Lower leg skin (tissue), 4 donors: Measurements from ENCODE around the gene ACSM4. TPM values are rescaled to one million over a fixed set of nuclear protein-coding genes. Genes with fewer than 3 reads are reported as not detected.
"Not testable (repeated sequence)": the region's sequence is repeated elsewhere in the genome, so short reads cannot be mapped to it uniquely, and the experiment has no call there.

ENCODE experiments used
- DNase-seq, 2 donors: peaks; one replicate each; pipeline ENCODE4 v3.0.0-alpha.2; 2019; ENCODE audit warnings: low spot score in 2 of 2
- H3K4me3 ChIP-seq: fragments of 200-600 bp; sonication (generic); 2 replicates; pipeline ENCODE4 v1.5.1; 2017; ENCODE audit warnings: mild to moderate bottlenecking, low read depth; ENCODE audit not compliant: poor library complexity, severe bottlenecking
- CTCF ChIP-seq, 3 donors: fragments of 450-650 bp; IDR thresholded peaks; one replicate each; pipeline ENCODE4 v1.5.1; 2016; ENCODE audit warnings: antibody characterized with exemption in 3 of 3, mild to moderate bottlenecking in 3 of 3, moderate library complexity in 2 of 3
- POLR2A ChIP-seq, 2 donors: fragments of 450-650 bp; IDR thresholded peaks; one replicate each; pipeline ENCODE4 v1.6.1; 2016 to 2017; ENCODE audit warnings: antibody characterized with exemption in 2 of 2, mild to moderate bottlenecking in 1 of 2, moderate library complexity in 1 of 2
- WGBS, 2 donors: methylation state at CpG; one replicate each; pipeline ENCODE4 v1.1.5; 2018; 5-methylcytosine and 5-hydroxymethylcytosine counted together
- intact Hi-C: fragments of 100-400 bp; cut with DNase I; formaldehyde crosslinking; loops from one replicate; pipeline ENCODE4 v1.15.0; 2023; ENCODE audit warnings: low total_unique reads
- total RNA-seq, 4 donors: library from RNA; depleted of rRNA; stranded (reverse); fragments of >200 nt; gene quantifications; one replicate each; pipeline ENCODE4 v1.1.0, GENCODE V29; 2016

Gene ACSM4
- total RNA-seq: under 1 TPM in 1 of 4 donors, not detected in 3; 0.10 TPM

GRCh38 chr12:7303772-7304171 is at the start of gene ACSM4:
TSS of gene ACSM4 (plus strand) at chr12:7304072. CDS start at chr12:7304332, 260 bp downstream.
- 81 to 85% methylated on average over 3 of the region's 3 CpGs for WGBS, 2 donors
- H3K4me3 ChIP-seq: no peak within 1 kb of the TSS
- TF ChIP-seq POLR2A (IDR thresholded peaks at IDR 0.05): no peak
- intact Hi-C loops: no loop called here
- no peak for DNase-seq

GRCh38 chr12:7259060-7259459 is 44.8 kb upstream of the ACSM4 start:
- H3K4me3 ChIP-seq: no peak overlapping the region
- TF ChIP-seq POLR2A (IDR thresholded peaks at IDR 0.05) (no peak), CTCF (IDR thresholded peaks at IDR 0.05) (no peak)
- WGBS, 2 donors: 74 to 82% methylated on average over 1 of the region's 1 CpG
- intact Hi-C loops: no loop called here
- DNase-seq: no peak

- no peak for DNase-seq
- H3K4me3 ChIP-seq: no peak overlapping the region
- intact Hi-C loops: no loop called here
- TF ChIP-seq CTCF (IDR thresholded peaks at IDR 0.05): no peak
- no peak for TF ChIP-seq POLR2A (IDR thresholded peaks at IDR 0.05)
Measured at GRCh38 chr12:7264538-7264937, 39.3 kb upstream of the ACSM4 start.

GRCh38 chr12:7265251-7265650 is 38.6 kb upstream of the ACSM4 start:
- H3K4me3 ChIP-seq: no peak overlapping the region
- TF ChIP-seq CTCF (IDR thresholded peaks at IDR 0.05): no peak
- no peak for TF ChIP-seq POLR2A (IDR thresholded peaks at IDR 0.05)
- intact Hi-C loops: no loop called here
- 43 to 65% methylated on average over 4 of the region's 4 CpGs for WGBS, 2 donors
- DNase-seq: no peak

GRCh38 chr12:7269273-7269672 is 34.6 kb upstream of the ACSM4 start:
- WGBS, 2 donors: 70 to 79% methylated on average over 5 of the region's 5 CpGs
- intact Hi-C loops: no loop called here

GRCh38 chr12:7271893-7272514 is 31.9 kb upstream of the ACSM4 start:
- intact Hi-C loops: no loop called here
- H3K4me3 ChIP-seq: no peak overlapping the region
- TF ChIP-seq CTCF (IDR thresholded peaks at IDR 0.05) (no peak), POLR2A (IDR thresholded peaks at IDR 0.05) (no peak)
- DNase-seq: no peak
- WGBS, 2 donors: 83 to 85% methylated on average over 5 of the region's 5 CpGs

More at GRCh38 chr12:7269273-7269672, 34.6 kb upstream of the ACSM4 start:
- no peak for DNase-seq
- no peak overlapping the region for H3K4me3 ChIP-seq
- no peak for TF ChIP-seq CTCF (IDR thresholded peaks at IDR 0.05)
- TF ChIP-seq POLR2A (IDR thresholded peaks at IDR 0.05): no peak

GRCh38 chr12:7275482-7275881 is 28.4 kb upstream of the ACSM4 start:
- intact Hi-C loops, DNase-seq, H3K4me3 ChIP-seq: not testable (repeated sequence)
